ENCODE data around the gene HDAC4.

HDAC4 gene

DNA sequence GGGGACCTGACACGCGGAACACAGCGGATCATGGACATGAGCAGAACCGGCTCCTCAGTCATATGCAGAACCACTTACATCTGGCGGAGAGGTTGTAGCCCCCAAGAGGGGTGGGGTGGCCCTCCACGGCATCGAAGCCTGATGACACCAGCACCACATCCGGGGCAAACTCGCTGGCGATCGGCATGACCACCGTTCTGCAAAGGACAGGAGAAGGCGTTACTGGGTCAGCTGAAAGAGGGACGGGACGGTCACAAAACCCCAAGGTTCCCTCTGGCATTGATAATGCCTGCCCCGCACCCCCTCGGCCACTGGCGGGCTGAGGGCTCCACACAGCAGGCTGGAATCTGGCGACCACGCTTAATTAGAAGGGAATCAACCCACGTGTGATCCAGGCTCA lies 332.4 kb downstream of the HDAC4 start:
- DNase-seq (ENCODE audit: low read depth): no peak
- TF ChIP-seq, protein P1, sequence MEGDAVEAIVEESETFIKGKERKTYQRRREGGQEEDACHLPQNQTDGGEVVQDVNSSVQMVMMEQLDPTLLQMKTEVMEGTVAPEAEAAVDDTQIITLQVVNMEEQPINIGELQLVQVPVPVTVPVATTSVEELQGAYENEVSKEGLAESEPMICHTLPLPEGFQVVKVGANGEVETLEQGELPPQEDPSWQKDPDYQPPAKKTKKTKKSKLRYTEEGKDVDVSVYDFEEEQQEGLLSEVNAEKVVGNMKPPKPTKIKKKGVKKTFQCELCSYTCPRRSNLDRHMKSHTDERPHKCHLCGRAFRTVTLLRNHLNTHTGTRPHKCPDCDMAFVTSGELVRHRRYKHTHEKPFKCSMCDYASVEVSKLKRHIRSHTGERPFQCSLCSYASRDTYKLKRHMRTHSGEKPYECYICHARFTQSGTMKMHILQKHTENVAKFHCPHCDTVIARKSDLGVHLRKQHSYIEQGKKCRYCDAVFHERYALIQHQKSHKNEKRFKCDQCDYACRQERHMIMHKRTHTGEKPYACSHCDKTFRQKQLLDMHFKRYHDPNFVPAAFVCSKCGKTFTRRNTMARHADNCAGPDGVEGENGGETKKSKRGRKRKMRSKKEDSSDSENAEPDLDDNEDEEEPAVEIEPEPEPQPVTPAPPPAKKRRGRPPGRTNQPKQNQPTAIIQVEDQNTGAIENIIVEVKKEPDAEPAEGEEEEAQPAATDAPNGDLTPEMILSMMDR (conservative IDR thresholded peaks at IDR 0.05; ENCODE audit: low read depth, low read length): no peak
- no peak overlapping the region for H3K4me3 ChIP-seq (ENCODE audit: low read length)

DNA sequence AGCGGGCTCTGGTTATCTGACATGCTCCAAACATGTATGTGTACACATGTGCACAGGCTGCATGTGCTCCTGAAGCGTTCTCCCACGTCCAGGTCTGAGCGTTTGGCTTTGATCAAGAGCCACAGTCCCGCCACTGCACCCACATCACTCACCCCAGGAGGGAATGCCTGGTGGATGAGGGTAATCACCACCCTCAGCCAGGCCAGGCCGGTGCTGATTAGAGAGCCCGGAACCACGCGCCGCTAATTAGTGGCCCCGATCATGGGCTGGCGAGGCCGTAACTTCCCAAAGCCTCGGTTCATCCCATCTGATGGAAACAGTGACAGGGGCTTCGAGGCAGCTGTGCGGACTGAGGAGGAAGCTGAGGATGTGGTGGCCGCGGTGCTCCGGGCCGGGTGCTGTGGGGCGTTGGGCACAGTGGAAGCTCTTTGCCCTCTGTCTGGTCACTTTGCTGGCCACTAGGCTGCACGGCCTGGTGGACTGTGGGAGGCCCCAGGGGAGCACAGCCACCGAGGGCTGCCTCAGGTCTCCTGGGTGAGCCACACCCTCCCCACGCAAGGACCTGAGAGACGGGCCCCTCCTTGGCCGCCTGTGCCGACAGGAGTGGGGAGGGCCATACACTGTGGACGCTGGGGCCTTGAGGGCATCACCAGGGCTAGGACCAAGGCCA lies 333.5 kb downstream of the HDAC4 start:
- DNase-seq (ENCODE audit: low read depth): no peak
- no peak overlapping the region for H3K4me3 ChIP-seq (ENCODE audit: low read length)
- TF ChIP-seq, protein P1 (conservative IDR thresholded peaks at IDR 0.05; ENCODE audit: low read depth, low read length): no peak

DNA sequence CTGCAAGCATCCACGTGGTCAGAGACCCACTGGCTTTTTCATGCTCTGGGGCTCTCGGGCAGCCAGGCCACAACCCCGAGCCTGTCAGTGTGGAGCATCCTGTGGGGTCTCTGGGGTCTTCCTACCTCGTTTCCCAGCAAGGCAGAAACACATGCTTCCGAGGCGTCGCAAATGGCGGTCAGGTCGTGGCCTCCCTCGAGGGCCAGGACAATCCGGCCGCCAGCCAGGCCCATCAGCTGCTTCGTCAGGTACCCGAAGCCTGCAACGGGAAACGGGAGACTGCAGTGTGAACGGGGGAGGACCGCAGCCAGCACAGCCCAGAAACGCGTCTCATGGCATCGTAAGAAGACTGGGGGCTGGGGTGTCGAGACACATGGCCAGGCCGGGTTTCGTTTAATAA lies 334.2 kb downstream of the HDAC4 start:
- no peak for DNase-seq (ENCODE audit: low read depth)
- H3K4me3 ChIP-seq (ENCODE audit: low read length): no peak overlapping the region
- TF ChIP-seq, protein P1 (conservative IDR thresholded peaks at IDR 0.05; ENCODE audit: low read depth, low read length): no peak

DNA sequence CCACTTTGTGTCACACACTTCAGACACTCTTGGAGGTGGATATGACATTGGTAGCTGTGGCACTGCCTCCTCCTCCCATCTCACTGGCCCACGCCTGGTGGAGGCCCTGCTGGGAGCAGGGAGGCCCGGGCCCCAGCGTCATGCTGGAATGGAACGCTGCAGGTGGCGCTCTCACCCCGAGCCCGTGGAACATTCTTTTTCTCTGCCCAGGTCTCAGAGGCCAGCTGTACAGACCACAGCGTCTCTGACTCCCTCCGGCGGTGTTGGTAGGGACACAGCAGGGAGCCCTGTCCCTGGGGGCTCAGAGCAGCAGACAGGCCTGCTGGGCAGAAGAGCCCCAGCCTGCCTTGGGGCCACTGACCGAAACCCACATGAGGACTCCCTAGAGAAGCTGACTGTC lies 334.9 kb downstream of the HDAC4 start:
- H3K4me3 ChIP-seq (ENCODE audit: low read length): no peak overlapping the region
- no peak for DNase-seq (ENCODE audit: low read depth)
- TF ChIP-seq, protein P1 (conservative IDR thresholded peaks at IDR 0.05; ENCODE audit: low read depth, low read length): no peak

DNA sequence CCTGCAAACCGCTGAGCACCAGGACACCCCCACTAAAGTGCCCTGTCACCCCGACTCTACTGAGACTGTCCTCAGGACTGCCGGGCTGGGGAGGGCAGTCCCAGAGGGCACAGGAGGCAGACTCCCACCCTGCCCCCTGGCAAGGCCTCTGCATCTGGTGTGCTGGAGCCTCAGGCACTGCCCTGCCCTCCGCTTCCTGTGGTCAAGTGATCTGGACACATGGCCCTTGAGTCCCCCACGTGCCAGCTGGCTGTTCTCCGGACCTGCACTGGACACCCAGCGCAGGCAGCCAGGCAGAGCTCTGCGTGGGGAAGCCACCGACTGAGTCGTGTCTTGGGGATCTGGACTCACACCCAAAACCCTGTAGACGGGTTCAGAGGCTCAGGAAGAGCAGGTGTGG lies 335.3 kb downstream of the HDAC4 start:
- H3K4me3 ChIP-seq (ENCODE audit: low read length): no peak overlapping the region
- DNase-seq (ENCODE audit: low read depth): no peak
- TF ChIP-seq, protein P1 (conservative IDR thresholded peaks at IDR 0.05; ENCODE audit: low read depth, low read length): no peak

DNA sequence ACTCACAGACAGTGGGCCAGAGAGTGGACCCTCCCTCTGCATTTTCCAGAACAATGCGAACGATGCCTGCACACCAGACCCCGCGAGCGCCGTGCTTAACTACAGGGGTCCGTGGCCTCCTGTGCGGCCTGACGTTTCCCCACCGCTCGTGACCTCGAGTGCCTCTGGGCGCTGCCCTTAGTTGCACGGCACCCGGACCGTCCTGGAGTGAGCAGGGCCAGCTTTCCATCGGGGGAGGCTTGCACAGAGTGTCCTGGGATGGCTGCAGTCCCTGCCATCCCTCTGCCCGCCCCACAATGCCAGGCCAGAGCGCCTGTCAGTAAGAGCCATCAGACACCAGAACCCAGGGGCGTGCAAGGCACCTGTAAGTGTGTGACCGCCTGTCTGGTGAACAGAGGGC lies 335.9 kb downstream of the HDAC4 start:
- no peak overlapping the region for H3K4me3 ChIP-seq (ENCODE audit: low read length)
- DNase-seq (ENCODE audit: low read depth): no peak
- TF ChIP-seq, protein P1 (conservative IDR thresholded peaks at IDR 0.05; ENCODE audit: low read depth, low read length): no peak

DNA sequence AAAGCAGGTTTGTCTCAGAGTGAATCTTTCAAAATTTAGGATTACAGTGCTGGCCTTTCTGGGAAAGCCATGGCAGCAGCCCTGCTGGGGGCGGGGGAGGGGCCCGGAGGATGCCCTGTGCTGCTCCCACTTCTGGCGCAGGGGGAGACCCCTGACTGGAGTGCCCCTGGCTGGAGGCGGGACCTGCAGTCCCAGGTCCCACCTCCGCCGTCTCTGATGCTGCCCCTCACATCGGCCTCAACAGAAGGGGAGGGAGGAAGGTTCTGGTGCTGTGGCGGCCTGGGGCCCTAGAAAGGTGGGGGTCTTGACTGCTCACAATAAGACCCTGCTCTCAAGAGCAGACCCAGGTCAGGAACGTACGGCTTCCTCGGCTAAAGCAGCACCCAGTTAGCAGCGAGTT lies 336.6 kb downstream of the HDAC4 start:
- TF ChIP-seq, protein P1 (conservative IDR thresholded peaks at IDR 0.05; ENCODE audit: low read depth, low read length): no peak
- H3K4me3 ChIP-seq (ENCODE audit: low read length): no peak overlapping the region
- no peak for DNase-seq (ENCODE audit: low read depth)

All from retinal pigment epithelial cell (primary cell).